Measurements from ENCODE around the gene ABHD8. TPM values are rescaled to one million over a fixed set of nuclear protein-coding genes. Genes with fewer than 3 reads are reported as not detected.

The ABHD8 gene
- total and polyA plus RNA-seq, 3 donors from 2014 or later, result 27.1 to 70.7 (median 49.1) TPM

DNA sequence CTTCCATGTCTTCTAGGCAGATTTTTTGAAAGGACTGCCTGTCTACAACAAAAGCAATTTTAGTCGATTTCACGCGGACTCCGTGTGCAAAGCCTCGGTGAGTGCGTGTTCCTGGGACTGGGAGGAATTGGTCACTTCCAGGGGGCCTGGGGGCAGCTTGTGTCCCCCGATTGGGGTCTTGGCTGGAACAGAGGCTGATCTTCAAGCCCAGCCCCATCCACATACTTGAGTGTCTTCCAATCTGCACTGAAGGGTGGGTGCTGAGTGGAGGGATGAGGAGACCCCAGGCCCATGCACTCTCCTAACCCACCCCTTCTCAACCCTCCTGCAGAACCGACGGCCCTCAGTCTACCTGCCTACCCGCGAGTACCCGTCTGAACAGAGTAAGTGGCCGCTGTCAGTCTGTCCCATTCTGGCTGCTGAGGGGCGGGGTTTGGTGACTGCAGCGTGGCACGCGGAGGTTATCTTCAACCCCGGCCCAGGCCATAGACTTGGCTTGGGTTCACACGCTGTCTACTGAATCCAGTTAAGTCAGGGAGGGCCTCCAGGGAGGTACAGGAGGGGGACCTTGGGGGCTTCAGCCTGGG lies 10.9 kb upstream of the ABHD8 start:
- peaks cover 16% of the 10 kb centered on the region for H3K4me1 ChIP-seq
- WGBS, 2 donors, result 88 to 94% methylated on average over 7 to 19 of the region's 19 CpGs
- intact Hi-C loops (cut with DNase I; ENCODE audit: low total_unique reads), result no loop called here
- TF ChIP-seq, protein P1, sequence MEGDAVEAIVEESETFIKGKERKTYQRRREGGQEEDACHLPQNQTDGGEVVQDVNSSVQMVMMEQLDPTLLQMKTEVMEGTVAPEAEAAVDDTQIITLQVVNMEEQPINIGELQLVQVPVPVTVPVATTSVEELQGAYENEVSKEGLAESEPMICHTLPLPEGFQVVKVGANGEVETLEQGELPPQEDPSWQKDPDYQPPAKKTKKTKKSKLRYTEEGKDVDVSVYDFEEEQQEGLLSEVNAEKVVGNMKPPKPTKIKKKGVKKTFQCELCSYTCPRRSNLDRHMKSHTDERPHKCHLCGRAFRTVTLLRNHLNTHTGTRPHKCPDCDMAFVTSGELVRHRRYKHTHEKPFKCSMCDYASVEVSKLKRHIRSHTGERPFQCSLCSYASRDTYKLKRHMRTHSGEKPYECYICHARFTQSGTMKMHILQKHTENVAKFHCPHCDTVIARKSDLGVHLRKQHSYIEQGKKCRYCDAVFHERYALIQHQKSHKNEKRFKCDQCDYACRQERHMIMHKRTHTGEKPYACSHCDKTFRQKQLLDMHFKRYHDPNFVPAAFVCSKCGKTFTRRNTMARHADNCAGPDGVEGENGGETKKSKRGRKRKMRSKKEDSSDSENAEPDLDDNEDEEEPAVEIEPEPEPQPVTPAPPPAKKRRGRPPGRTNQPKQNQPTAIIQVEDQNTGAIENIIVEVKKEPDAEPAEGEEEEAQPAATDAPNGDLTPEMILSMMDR (IDR thresholded peaks at IDR 0.05), result no peak
- TF ChIP-seq POLR2A (IDR thresholded peaks at IDR 0.05), result no peak
- H3K4me3 ChIP-seq, result no peak overlapping the region
- no peak overlapping the region for H3K27ac ChIP-seq
- no peak for DNase-seq
- no peaks in the 10 kb centered on the region for H3K27me3 ChIP-seq
- no peaks in the 10 kb centered on the region for H3K9me3 ChIP-seq
- no peaks in the 10 kb centered on the region for H3K36me3 ChIP-seq (ENCODE audit: low read depth, missing control alignments)

DNA sequence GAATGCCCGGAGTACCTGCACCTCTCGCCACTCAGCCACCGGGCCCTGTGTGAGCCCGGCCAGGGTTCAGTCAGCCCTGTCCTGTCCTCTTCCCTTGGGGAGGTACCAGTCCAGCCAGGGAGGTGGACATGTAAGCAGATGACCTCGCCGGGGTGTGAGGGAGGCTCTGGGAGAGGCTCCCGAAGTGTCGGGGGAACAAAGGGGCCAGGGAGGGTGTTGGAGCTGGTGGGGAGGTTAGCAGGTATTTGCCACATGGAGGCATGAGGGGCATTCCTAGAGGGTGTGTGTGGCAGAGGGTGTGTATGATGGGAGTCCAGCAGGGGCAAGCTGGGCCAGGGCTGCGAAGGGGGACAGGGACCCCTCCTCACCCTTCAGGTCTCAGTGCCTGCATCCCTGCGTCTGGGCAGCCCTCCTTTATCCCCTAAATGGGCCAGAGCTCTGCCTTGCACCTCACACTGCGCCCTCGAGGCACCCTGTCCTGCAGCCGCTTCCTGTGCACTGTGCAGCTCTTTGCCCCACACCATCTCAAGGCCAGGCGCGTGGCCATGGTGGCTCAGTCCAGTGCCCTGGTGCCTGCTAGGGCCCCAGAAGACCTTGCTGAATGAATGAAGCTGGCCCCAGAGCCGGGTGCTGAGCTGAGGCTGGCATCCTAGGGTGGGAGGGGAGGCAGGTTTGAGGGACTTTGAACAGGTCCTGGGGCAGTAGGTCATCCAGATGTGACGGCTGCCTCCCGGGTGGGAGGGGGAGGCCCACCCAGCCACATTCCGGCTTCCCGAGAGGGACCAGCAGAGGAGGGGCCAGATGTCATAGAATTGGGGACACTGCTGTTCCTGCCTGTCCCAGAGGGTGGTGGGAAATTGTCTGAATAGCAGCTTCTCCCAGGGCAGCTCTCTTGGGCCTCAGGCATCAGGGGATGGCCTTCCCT lies 9.2 kb upstream of the ABHD8 start:
- H3K36me3 ChIP-seq (ENCODE audit: low read depth, missing control alignments), result no peaks in the 10 kb centered on the region
- H3K4me1 ChIP-seq, result peaks cover 16% of the 10 kb centered on the region
- H3K27me3 ChIP-seq, result no peaks in the 10 kb centered on the region
- no peak for DNase-seq
- intact Hi-C loops (cut with DNase I; ENCODE audit: low total_unique reads), result no loop called here
- no peak overlapping the region for H3K27ac ChIP-seq
- WGBS, 2 donors, result 76 to 77% methylated on average over 11 to 20 of the region's 20 CpGs
- no peak overlapping the region for H3K4me3 ChIP-seq
- TF ChIP-seq, protein P1 (IDR thresholded peaks at IDR 0.05), result no peak
- TF ChIP-seq POLR2A (IDR thresholded peaks at IDR 0.05), result no peak
- H3K9me3 ChIP-seq, result no peaks in the 10 kb centered on the region

DNA sequence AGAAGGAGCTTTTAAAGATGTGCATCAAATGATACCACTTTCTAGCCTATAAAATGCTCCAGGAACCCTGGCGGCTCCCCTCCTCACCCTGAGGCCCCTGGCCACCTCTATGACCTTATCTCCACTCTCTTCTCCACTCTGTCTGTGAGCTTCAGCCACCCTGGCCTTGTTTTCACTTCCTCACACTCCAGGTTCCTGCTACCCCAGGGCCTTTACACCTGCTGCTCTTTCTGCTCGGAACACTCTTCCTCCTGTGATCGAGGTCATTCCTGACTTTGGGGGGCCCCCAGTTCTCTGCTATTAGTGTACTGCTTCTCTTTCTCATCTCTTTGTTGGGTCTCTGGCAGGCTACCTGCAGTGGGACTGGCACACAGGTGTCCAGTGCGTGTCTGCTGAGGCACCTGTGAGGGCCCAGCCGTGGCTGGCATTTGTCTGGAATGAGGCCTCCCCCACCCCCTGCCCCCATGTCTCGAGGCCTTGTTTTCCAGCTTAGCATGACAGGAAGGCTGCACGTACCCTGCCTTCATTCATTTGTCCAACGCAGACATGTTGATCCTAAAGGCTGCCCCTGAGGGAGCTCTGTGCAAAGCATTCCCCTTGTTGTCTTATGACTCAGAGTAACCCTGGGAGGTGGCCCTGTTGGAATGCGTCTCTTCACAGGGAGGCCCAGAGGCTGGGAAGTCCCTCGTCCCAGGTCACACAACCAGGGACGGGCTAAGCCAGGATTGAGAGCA lies 8.4 kb upstream of the ABHD8 start:
- H3K27ac ChIP-seq, result no peak overlapping the region

DNA sequence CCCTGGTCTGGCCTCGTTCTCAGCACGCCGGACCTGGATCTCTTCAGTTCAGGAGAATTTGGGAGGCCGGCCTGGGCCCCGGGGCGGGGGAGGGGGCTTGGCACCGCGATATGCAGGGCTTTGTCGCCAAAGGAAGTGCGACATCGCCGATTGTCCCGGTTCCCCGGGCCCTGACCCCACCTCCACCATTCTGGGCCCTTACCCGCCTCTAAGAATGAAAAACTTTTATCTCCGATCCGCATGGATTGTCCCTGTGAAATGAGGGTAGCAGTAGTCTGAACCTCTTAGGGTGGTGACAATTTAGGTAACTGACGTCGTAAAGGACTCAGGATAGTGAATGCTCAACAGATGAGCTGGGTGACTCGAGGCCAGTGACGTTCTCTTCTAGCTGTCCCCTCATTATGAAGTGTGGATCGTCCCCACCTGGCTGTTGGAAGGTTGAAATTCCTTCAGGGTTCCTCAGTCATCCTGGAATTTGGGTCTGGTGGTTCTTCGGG lies 6.8 kb upstream of the ABHD8 start:
- Histone ChIP-seq H3K27ac (peak overlapping the region; percentile 64 to 74), H3K27me3 (no peaks in the 10 kb centered on the region), H3K4me1 (peaks cover 29% of the 10 kb centered on the region), H3K9me3 (no peaks in the 10 kb centered on the region), H3K4me3 (peak overlapping the region; percentile 79 to 98), H3K36me3 (ENCODE audit: low read depth, missing control alignments) (no peaks in the 10 kb centered on the region)
- DNase-seq, result no peak
- TF ChIP-seq POLR2A (IDR thresholded peaks at IDR 0.05), result no peak
- TF ChIP-seq, protein P1 (IDR thresholded peaks at IDR 0.05), result no peak
- 6% methylated on average over 13 to 23 of the region's 23 CpGs for WGBS, 2 donors
- intact Hi-C loops (cut with DNase I; ENCODE audit: low total_unique reads), result no loop called here

More for the DNA sequence above, 8.4 kb upstream of the ABHD8 start:
- Histone ChIP-seq H3K9me3 (no peaks in the 10 kb centered on the region), H3K36me3 (ENCODE audit: low read depth, missing control alignments) (no peaks in the 10 kb centered on the region), H3K4me1 (peaks cover 23% of the 10 kb centered on the region), H3K27me3 (no peaks in the 10 kb centered on the region), H3K4me3 (no peak overlapping the region)
- DNase-seq, result no peak
- TF ChIP-seq, protein P1 (IDR thresholded peaks at IDR 0.05), result no peak
- no peak for TF ChIP-seq POLR2A (IDR thresholded peaks at IDR 0.05)
- intact Hi-C loops (cut with DNase I; ENCODE audit: low total_unique reads), result no loop called here
- WGBS, 2 donors, result 64 to 78% methylated on average over 8 to 11 of the region's 11 CpGs

Data from testis (tissue), 3 donors.